Measurements from ENCODE around the gene NUFIP1. TPM values are rescaled to one million over a fixed set of nuclear protein-coding genes. Genes with fewer than 3 reads are reported as not detected.
"Not testable (repeated sequence)": the region's sequence is repeated elsewhere in the genome, so short reads cannot be mapped to it uniquely, and the experiment has no call there.

Gene NUFIP1
- total RNA-seq, 1 donor from 2014 or later = 3.5 TPM

DNA sequence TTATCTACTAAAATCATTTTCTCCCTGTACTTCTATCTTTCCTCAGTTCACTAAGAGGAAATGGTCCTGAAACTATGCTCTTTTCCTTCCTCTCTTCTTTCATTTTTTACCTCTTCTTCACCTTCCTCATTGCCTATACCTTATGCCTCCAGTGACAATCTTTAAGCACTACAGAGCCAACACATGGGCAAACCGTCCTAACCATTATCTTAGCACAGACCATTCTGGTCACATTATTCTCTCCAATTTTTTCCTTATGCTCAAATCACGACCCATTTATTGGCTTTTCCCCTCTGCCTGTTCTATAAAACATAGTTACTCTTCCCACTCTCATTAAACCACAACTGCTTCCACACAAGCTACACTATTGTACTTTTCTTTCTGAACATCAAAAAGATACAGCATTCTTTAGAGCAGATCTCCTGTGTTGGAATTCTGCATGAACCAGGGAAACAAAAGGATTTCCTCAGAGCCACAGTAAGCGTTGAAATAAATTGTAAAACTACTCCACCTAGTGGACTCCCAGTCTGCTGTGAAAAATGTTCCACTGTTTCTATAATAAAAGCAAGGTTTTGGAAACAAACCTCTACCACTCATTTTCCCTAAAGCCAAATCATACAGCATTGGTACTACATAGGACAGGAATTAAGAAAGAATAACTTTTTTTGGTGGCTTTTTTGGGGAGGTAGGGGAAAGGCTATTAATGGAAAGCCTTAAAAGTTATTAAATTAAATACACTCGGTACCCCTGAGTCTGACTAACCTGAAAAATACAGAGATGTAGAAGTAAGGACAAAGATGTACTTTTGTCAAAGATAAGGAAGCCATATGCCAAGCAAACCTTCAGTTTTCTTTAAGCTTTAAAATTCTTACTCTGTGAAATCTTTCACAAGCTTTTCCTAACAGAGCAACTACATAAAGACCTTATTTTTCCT lies 19.5 kb downstream of the NUFIP1 start:
- no peak for ATAC-seq

DNA sequence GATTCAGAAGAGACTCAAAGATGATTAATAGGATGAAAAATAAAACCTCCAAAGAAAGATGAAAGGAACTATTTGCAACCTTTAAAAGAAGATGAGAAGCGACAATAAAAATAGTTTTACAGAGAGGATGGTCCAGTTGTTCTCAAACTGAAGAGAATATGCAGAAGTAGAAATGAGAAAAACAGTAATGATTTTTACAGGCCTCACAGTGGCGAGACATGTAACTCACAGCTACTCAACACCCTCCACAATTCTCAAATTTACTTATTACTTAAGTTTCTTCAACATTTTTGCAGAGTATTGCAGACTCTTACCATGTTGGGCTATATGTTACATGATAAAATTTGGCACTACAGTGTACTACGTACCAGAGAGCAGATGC lies 20.8 kb downstream of the NUFIP1 start:
- no peak for ATAC-seq

DNA sequence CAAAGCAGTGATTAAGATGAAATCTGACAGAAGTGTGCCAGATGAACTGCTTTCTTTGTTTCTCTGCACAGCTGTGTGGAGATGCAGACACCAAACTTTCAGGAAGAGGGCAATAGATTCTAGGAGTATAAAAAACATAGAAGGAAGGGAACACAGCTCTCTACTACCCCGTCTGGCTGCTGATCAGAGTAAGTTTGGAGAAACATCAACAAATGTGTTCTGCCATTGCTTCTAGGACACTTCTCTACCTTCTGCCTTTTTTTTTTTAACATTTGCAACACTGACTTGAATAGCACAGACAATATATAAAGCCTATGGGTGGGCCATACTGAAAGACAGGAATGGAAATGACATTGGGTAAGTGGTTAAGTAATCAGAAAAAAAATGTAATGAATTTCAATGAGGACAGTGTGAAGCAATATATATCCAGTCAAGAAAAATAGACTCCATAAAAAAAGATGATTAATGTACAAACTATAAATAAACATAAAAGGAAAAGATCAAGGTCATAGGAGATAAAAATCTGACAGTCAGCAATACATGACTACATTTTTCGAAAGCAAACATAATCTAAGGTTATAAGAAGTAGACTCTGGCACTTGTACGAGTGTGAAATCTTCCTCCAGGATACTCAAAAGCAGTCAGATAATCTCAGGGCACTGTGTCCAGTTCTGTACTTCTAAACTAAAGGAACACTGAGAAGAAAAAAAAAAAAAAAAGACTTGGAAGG lies 21.4 kb downstream of the NUFIP1 start:
- peak; percentile 47 for ATAC-seq

DNA sequence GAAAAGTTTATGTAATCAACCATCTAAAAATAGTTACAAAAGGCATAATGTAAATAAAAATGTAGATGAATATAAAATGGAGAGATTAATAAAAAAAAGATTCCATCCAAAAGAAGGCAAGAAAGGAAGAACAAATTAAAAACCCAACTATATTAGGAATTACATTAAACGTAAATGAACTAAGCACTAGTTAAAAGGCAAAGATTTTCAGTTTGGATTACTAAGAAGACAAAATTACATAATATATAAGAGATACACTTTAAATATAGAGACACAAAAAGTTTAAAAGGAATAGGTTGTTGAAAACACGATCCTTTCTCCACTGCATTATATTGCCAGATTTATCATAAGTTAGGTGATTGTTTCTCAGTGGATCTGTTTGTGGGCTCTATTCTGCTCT lies 27.3 kb downstream of the NUFIP1 start:
- no peak for ATAC-seq

DNA sequence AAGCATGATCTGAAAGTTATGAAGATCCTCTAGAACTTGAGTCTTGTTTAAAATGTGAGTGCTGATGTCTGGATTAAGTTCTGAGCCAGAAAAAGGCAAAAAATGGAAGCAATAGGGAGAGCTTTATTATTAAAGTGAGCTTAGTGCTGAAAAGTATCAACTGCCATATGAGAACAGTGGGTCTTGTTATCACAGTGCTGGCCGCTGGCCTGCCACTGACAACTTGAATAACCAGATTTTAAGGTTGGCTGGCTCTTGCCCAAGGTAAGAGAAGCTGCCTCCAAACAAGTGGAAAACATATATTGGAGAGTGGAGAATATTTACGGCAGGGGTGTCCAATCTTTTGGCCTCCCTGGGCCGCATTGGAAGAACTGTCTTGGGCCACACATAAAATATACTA lies 33.9 kb downstream of the NUFIP1 start:
- peak; percentile 45 for ATAC-seq

DNA sequence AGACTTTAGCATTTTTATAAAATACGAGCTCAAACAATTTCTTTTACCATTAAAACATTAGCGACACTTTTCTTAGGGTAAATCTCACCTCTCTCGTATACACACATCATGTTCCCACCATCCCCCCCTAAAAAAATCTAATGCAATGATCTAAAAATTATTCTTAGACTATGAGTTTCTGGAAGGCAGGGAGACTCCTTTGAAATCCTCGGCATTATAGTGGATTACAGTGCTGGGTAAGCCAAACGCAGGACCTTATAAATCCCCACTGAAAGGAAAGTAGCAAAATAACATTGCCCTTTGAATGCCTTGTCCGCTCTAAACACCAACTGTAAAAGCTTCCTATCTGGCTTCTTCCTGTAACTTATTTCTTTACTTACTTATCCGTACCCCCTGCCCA lies 35.0 kb downstream of the NUFIP1 start:
- no peak for ATAC-seq

DNA sequence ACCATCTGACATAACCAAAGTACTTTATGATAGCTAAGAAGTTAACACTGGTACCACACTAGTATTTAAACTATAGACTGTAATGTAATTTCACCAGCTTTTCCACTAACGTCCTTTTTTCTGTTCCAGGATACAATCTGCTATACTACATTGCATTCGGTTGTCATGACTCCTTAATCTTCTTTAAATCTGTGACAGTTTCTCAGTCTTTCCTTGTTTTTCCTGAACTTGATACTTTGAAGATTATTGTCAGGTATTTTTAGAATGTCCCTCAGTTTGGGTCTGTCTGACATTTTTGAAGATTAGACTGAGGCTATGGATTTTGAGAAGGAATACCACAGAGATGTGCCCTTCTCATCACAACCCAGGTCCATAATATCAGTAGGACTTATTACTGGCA lies 36.6 kb downstream of the NUFIP1 start:
- ATAC-seq = no peak

DNA sequence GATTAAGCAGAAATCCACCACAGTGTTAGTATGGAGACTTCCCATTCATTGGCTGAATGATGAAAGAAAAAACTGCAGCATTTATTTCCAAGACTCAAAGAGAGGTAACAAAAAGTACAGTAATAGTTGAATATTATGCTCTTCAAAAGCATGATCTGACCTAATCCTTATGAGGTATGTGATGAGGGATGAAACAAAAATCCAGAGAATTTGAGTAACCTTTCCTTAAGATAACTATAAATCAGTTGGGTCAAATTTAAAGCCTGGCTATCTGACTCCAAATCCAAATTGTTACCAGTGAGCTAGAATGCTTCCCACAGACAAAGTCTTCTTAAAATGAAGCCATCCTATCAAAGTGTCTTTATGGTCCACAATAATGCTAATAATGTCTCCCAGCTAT lies 38.1 kb downstream of the NUFIP1 start:
- ATAC-seq = no peak

DNA sequence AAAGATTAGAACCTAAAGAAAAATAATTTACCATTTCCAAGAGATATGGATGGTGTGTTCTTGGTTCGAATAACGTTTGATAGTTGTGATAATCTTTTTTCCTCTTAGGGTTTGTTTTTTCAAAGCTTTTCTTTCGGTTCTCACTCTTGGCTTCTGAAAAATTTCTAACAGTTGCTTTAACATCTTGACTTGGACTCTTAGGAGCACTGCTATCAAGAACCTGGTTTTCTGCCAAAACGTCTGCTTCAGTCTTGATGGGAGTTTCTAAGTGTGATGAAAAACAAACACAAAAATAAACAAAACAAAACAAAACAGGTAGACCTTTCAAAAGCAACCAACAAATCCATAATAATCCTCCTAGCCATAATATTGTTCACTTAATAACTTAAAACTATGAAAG lies 45.9 kb downstream of the NUFIP1 start:
- not testable (repeated sequence) for ATAC-seq

DNA sequence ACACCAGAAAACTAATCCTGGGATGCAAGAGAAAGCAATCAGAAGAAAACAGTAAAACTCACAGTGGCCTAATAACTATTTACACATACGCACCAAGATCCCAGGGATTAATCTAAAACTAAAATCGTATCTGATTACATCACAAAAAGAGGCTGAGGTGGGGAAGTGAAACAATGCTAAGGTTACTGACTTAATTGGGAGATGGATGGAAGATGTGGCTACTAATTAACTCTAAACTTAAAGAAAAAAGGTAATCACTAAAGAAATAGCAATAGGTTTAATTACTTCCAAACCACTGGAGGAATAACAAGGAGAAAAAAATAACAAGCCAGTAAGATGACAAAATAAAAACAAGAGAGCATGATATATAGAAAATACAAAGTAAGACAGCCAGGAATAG lies 50.4 kb downstream of the NUFIP1 start:
- ATAC-seq = no peak

DNA sequence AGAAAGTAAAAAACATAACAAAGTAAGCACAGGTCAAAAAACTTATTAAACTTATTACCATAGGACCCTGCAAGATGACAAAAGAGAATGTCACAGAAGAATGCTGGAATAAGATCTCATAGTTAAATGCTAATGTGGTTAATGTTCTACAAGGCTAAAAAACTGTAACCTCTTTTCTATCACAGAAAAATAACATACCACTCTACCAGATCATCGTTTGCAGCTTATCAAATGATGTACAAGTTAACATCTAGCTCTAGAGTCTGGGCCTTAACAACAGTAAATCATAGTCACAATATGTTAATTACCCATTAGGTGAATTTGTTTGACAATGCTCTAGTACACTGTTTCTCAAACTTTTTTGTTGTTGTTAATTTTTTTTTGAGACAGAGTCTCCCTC lies 53.0 kb downstream of the NUFIP1 start:
- ATAC-seq = no peak

DNA sequence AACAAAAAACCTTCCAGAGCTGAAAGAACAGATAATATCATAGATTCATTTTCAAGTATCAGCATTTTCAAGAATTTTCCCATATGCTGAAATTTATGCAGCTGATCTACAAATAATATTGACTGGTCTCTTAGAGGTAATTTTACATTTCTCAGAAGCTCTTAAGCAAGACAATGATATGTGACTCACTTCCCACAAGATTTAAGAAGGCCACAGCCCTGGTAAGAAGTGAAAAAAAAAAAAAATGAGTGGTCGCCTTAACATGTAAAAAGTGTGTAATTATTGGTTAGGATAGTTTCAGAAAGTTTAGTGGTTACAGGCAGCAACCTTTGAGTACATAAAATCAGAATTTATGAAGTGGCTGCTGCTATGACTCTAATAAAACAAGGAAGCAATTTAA lies 54.5 kb downstream of the NUFIP1 start:
- no peak for ATAC-seq

DNA sequence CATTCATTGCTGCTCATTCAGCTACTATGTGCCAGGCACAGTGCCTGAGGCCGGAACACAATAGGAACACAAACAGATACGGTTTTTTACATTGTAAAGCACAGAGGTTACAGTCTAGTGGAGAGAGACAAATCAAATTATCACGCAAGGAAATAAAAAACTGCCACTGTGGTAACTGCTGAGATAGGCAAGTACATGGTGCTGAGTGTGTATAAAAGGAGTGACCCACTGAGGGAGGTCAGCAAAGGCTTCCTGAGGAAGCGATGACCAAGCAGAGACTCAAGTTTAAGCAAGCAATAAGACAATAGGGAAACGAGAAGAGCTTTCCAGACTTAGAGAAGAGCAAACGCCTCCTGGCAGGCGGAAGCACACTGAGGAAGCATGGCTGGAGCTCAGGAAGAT lies 56.4 kb downstream of the NUFIP1 start:
- ATAC-seq = peak; percentile 72

DNA sequence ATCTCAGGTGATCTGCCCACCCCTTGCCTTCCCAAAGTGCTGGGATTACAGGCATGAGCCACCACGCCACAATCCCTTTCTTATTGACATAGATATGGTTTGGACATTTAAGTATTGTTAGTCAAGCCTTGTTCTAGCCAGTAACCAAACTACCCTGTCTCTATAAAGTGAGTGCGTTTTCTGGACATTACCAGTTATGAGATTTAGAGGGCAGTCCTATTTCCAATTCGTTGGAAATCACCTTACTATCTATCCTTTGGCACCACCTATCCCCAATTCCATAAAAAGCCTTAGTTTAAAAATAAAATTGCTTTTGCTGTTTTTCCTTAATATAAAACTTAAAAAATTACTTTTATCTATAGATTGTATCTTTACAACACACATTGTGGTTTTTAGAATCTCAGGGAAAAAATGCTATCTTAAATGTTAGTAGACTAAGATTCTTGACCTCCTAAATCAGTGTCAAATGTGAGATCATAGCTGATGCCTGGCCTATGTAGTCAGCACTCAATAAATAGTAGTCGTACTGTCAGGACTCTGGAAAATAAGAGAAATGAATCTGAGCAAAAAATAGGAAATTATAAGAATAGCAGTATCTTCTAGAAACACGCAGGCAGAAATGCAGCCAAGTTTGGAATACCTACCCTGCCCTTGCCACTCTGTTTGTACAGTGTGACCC lies 57.0 kb downstream of the NUFIP1 start:
- no peak for ATAC-seq

DNA sequence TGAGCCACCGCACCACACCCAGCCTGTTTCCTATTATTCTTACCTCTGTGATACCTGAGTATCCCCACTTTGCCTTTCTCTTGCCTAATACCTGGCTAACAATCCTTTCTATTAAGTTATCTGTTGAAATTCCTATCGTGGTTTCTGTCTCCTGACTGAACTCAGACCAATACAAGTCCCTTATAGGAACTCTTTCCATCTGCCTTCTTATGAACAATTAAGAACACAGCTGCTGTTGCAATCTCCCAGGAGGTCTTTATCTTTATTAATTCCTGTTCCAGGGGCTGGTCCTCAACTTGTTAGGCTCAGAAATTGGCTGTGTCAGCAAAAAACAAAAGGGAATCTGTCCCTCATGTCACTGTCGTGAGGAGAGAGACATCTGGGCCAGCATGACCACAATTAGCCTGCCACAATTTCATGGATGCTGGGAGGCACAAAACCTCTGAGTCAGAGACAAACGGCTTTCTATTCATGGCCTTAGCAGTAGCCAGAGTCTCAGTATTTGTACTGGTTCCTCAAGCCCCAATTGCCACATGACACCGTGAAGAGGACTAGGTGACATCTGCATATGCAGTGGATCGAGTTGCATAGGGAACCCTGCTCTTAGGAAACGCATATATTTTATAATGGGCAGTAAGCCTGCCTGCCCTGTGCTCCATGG lies 58.2 kb downstream of the NUFIP1 start:
- ATAC-seq = peak; percentile 51

DNA sequence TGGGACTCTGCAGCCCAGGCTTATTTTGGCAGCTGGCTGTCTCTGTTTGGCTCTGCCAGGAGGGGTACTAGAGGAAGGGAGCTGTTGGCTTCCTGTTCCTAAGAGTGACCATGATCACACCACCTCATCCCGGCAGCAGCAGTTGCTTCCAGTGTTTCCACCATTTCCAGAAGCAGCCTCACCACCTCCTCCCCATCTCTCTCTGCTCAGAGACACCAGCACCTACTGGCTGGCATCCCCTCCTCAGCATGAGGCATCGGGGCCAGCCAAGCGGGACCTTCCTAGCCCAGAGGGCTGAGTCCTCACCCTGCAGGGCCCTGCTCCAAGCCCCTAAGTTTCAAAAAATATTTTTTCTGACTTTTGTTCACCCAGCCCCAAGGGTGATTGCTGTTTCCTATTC lies 59.0 kb downstream of the NUFIP1 start:
- ATAC-seq = no peak

DNA sequence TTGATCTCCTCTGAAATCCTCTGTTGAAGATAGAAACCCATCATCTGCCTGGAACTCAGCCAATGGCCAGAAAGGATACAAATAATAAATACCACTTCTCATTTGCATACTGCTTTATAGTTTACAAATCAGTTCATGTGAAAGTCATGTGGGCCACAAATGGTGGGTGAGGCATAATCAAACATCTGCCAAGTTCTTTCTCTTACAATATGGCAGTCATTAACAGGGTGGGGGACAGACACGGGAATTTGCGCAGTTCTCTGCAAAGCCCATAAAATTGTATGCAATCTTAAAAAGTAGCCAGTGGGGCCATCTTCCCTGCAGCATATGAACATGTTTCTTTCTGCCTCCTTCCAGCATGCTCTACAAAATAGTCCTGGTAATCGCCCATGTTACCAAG lies 59.6 kb downstream of the NUFIP1 start:
- ATAC-seq = no peak

DNA sequence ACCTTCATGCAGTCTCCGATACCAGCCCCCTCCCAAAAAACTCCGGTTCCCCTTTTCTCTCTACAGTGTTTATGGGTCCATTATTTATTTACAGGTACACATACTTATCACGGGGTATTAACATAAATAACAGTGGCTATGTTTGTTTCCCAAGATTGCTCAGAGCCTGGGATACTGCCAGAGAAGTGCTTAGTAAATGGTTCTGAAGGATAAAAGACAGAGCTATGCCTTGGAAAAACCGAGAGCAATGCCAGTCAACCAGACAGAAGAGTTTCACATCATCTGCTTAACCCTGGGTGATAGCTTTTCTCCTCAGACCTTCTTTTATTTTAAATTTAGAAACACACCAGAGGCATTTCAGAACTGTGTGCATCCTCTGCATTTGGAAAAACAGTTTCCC lies 61.3 kb downstream of the NUFIP1 start:
- ATAC-seq = no peak

DNA sequence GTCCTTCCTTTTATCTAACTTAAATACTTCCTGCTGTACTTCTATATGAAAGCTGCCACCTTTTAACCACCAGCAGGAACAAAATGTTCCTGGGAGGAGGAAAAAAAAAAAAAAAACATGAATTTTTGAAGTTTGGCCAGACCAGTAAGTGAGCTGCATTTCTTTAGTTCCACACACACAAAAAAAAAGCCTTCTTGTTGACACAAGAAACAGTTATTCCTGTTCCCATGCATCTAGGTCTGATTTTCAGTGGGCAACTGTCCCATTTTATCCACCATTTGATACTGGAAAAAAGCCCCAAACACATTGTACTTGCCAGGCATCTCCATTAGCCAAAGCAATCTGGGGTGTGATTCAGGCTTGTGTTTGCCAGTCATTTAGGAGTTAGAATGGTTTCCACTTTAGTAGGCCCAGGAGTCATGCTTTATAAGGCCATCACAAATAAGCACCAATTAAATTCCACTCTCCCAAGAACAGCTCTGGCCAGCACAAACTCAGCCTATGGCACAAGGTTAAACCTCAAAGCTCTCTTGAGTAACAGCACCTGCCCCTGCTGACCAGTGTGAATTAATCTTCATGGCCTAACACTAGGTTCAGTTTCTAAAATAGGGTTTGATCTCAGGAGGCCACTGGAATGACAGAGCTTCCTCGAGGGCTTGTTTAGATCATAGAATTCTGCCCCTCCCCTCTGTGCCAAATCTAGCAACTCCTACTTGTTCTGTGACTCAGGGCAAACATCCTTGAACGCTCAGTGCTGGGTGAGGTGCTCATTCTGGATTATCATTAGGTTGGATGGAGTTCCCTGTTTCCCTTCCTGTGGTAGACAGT lies 67.1 kb downstream of the NUFIP1 start:
- ATAC-seq = peak; percentile 68

DNA sequence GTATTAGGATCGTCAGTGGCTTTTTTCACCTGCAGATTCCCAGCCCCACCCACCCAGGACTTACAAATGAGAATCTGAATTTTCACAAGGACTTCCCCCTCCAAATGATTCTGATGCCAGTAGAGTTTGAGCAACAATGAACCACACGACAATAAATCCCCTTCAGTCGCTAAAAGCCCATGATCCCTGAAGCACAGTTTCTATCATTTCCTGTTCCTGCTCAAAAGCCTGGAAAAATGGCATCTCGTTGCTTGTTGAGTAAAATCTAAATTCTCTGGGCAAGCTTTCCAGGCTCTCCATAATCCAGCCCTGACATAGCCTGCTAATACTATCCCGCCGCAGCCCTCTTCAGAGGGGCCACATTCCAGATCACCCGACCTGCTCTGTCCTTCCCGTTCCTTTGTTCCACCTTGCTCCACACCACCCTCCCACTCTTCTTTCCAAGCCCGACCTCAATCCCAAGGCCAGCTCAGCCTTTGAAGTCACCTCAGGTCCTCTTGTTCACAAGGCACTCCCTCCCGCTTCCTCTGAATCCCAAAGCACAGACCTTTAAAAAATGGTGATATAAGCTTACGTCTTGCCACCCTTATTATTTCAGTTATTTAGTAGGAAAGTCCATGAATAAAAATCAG lies 67.9 kb downstream of the NUFIP1 start:
- no peak for ATAC-seq

DNA sequence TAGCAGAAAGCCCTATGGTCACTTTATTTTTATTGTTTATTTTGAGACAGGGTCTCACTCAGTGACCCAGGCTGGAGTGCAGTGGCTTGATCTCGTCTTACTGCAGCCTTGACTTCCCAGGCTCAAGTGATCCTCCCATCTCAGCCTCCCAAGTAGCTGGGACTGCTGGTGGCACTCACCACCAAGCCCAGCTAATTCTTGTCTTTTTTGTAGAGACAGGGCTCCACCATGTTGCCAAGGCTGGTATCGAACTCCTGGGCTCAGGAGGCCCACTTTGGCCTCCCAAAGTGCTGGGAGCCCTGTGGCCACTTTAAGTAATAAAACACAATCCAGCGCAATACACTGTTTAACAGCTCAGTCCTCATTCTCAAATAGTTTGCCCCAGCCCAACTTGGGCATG lies 69.3 kb downstream of the NUFIP1 start:
- ATAC-seq = no peak
